Measurements from ENCODE around the gene FHL2.

GRCh38 chr2:105394951-105395611 is 3.8 kb downstream of the FHL2 start:
- TF ChIP-seq ETS1 (conservative IDR thresholded peaks at IDR 0.05; ENCODE audit: control insufficient read depth, low read depth, low read length) (no peak), ZNF431 (CRISPR knock-in tag; IDR thresholded peaks at IDR 0.05) (no peak), FOXK2 (conservative IDR thresholded peaks at IDR 0.05 in 1 of 2, IDR thresholded peaks at IDR 0.05 in 1 of 2; ENCODE audit: low read depth in 2 of 2) (no peak), PRDM10 (IDR thresholded peaks at IDR 0.05; ENCODE audit: partially characterized antibody) (no peak), SIN3A (IDR thresholded peaks at IDR 0.05; ENCODE audit: borderline replicate concordance in 2 of 2, control insufficient read depth in 1 of 2, low read depth in 2 of 2, low read length in 2 of 2) (no peak), GTF2E2 (tag; IDR thresholded peaks at IDR 0.05) (no peak), CTCF (IDR thresholded peaks at IDR 0.05 in 2 of 3, conservative IDR thresholded peaks at IDR 0.05 in 1 of 3; ENCODE audit: insufficient read depth in 2 of 3, low read depth in 1 of 3, low read length in 3 of 3) (no peak), RFX5 (IDR thresholded peaks at IDR 0.05; ENCODE audit: low read depth, low read length) (no peak), ZBTB33 (CRISPR knock-in tag; IDR thresholded peaks at IDR 0.05) (no peak), BCOR (IDR thresholded peaks at IDR 0.05) (no peak), IRF2 (CRISPR knock-in tag; IDR thresholded peaks at IDR 0.05) (no peak), REST (IDR thresholded peaks at IDR 0.05; ENCODE audit: borderline replicate concordance) (no peak), REST (CRISPR knock-in tag; IDR thresholded peaks at IDR 0.05; ENCODE audit: low read depth) (no peak), NR2C2 (CRISPR knock-in tag; IDR thresholded peaks at IDR 0.05) (no peak), NR2C2 (tag; IDR thresholded peaks at IDR 0.05) (no peak)
